SH-SY5Y (cell line): ENCODE measurements around the gene DPP8.

Experiments used
- GATA2 ChIP-seq: IDR thresholded peaks from 2 replicates; pipeline ENCODE4 v1.6.1; 2011; ENCODE audit warnings: mild to moderate bottlenecking, low read depth, low read length
- GATA3 ChIP-seq: IDR thresholded peaks from 2 replicates; pipeline ENCODE4 v1.6.1; 2011; ENCODE audit warnings: low read depth, mild to moderate bottlenecking, low read length, moderate library complexity

GRCh38 chr15:65404186-65404872, 113.2 kb downstream of the DPP8 start:
- TF ChIP-seq GATA2 (no peak), GATA3 (no peak)
